WTC11 (cell line): ENCODE data around the gene BCL11A.

Experiments used
- SOX15 ChIP-seq: fragments of 250-450 bp; sonication (Bioruptor Pico); IDR thresholded peaks from 2 replicates; pipeline ENCODE4 v1.9.0; 2021; ENCODE audit warnings: mild to moderate bottlenecking
- ZNF232 ChIP-seq: sonication (generic); formaldehyde crosslinking; IDR thresholded peaks from 2 replicates; pipeline ENCODE4 v1.8.0; 2022; ENCODE audit warnings: mild to moderate bottlenecking, missing genetic modification reagents
- TF ChIP-seq, protein P1 (sequence below): sonication (generic); formaldehyde crosslinking; IDR thresholded peaks from 2 replicates; pipeline ENCODE4 v1.8.1; 2022; ENCODE audit warnings: low read depth, missing genetic modification reagents, borderline replicate concordance
- TF ChIP-seq, protein P2 (sequence below): fragments of 200-600 bp; IDR thresholded peaks from 2 replicates; pipeline ENCODE4 v1.8.0; 2022; ENCODE audit warnings: antibody characterized with exemption
- TF ChIP-seq, protein P3 (sequence below): sonication (generic); formaldehyde crosslinking; IDR thresholded peaks from 2 replicates; pipeline ENCODE4 v1.8.0; 2023; ENCODE audit warnings: missing genetic modification reagents
- TF ChIP-seq, protein P4 (sequence below): fragments of 250-450 bp; sonication (Bioruptor Pico); IDR thresholded peaks from 2 replicates; pipeline ENCODE4 v1.9.0; 2021; ENCODE audit warnings: mild to moderate bottlenecking, borderline replicate concordance
- TF ChIP-seq, protein P5 (sequence below): fragments of 250-450 bp; sonication (Bioruptor Pico); IDR thresholded peaks from 2 replicates; pipeline ENCODE4 v1.9.0; 2021; ENCODE audit warnings: mild to moderate bottlenecking
- TF ChIP-seq, protein P6 (sequence below): fragments of 250-450 bp; sonication (Bioruptor Pico); IDR thresholded peaks from 2 replicates; pipeline ENCODE4 v1.9.0; 2021; ENCODE audit warnings: mild to moderate bottlenecking

DNA sequence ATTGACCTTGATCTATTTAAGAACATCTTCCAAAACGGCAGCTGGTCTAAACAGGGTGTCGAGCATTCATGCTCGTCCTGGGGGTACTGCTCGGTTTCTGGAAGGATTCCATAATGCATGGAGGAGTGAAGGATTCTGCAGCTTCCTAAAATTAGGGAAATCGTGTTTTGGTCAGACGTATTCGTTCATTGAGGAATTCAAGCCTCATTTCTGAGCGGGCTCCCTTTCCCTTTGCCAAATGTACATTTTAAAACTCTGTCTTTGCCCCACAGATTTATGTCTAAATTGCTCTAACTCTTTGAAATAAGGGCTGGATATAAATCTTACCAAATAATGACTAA is 144.0 kb downstream of the BCL11A start:
- TF ChIP-seq, protein P1, sequence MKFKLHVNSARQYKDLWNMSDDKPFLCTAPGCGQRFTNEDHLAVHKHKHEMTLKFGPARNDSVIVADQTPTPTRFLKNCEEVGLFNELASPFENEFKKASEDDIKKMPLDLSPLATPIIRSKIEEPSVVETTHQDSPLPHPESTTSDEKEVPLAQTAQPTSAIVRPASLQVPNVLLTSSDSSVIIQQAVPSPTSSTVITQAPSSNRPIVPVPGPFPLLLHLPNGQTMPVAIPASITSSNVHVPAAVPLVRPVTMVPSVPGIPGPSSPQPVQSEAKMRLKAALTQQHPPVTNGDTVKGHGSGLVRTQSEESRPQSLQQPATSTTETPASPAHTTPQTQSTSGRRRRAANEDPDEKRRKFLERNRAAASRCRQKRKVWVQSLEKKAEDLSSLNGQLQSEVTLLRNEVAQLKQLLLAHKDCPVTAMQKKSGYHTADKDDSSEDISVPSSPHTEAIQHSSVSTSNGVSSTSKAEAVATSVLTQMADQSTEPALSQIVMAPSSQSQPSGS (CRISPR knock-in tag), result no peak
- TF ChIP-seq, protein P2, sequence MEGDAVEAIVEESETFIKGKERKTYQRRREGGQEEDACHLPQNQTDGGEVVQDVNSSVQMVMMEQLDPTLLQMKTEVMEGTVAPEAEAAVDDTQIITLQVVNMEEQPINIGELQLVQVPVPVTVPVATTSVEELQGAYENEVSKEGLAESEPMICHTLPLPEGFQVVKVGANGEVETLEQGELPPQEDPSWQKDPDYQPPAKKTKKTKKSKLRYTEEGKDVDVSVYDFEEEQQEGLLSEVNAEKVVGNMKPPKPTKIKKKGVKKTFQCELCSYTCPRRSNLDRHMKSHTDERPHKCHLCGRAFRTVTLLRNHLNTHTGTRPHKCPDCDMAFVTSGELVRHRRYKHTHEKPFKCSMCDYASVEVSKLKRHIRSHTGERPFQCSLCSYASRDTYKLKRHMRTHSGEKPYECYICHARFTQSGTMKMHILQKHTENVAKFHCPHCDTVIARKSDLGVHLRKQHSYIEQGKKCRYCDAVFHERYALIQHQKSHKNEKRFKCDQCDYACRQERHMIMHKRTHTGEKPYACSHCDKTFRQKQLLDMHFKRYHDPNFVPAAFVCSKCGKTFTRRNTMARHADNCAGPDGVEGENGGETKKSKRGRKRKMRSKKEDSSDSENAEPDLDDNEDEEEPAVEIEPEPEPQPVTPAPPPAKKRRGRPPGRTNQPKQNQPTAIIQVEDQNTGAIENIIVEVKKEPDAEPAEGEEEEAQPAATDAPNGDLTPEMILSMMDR, result no peak
- TF ChIP-seq, protein P3, sequence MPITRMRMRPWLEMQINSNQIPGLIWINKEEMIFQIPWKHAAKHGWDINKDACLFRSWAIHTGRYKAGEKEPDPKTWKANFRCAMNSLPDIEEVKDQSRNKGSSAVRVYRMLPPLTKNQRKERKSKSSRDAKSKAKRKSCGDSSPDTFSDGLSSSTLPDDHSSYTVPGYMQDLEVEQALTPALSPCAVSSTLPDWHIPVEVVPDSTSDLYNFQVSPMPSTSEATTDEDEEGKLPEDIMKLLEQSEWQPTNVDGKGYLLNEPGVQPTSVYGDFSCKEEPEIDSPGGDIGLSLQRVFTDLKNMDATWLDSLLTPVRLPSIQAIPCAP (CRISPR knock-in tag), result no peak
- TF ChIP-seq, protein P4, sequence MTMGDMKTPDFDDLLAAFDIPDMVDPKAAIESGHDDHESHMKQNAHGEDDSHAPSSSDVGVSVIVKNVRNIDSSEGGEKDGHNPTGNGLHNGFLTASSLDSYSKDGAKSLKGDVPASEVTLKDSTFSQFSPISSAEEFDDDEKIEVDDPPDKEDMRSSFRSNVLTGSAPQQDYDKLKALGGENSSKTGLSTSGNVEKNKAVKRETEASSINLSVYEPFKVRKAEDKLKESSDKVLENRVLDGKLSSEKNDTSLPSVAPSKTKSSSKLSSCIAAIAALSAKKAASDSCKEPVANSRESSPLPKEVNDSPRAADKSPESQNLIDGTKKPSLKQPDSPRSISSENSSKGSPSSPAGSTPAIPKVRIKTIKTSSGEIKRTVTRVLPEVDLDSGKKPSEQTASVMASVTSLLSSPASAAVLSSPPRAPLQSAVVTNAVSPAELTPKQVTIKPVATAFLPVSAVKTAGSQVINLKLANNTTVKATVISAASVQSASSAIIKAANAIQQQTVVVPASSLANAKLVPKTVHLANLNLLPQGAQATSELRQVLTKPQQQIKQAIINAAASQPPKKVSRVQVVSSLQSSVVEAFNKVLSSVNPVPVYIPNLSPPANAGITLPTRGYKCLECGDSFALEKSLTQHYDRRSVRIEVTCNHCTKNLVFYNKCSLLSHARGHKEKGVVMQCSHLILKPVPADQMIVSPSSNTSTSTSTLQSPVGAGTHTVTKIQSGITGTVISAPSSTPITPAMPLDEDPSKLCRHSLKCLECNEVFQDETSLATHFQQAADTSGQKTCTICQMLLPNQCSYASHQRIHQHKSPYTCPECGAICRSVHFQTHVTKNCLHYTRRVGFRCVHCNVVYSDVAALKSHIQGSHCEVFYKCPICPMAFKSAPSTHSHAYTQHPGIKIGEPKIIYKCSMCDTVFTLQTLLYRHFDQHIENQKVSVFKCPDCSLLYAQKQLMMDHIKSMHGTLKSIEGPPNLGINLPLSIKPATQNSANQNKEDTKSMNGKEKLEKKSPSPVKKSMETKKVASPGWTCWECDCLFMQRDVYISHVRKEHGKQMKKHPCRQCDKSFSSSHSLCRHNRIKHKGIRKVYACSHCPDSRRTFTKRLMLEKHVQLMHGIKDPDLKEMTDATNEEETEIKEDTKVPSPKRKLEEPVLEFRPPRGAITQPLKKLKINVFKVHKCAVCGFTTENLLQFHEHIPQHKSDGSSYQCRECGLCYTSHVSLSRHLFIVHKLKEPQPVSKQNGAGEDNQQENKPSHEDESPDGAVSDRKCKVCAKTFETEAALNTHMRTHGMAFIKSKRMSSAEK (CRISPR knock-in tag), result no peak
- no peak for TF ChIP-seq ZNF232 (CRISPR knock-in tag)
- TF ChIP-seq, protein P5, sequence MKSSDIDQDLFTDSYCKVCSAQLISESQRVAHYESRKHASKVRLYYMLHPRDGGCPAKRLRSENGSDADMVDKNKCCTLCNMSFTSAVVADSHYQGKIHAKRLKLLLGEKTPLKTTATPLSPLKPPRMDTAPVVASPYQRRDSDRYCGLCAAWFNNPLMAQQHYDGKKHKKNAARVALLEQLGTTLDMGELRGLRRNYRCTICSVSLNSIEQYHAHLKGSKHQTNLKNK (CRISPR knock-in tag), result no peak
- TF ChIP-seq, protein P6, sequence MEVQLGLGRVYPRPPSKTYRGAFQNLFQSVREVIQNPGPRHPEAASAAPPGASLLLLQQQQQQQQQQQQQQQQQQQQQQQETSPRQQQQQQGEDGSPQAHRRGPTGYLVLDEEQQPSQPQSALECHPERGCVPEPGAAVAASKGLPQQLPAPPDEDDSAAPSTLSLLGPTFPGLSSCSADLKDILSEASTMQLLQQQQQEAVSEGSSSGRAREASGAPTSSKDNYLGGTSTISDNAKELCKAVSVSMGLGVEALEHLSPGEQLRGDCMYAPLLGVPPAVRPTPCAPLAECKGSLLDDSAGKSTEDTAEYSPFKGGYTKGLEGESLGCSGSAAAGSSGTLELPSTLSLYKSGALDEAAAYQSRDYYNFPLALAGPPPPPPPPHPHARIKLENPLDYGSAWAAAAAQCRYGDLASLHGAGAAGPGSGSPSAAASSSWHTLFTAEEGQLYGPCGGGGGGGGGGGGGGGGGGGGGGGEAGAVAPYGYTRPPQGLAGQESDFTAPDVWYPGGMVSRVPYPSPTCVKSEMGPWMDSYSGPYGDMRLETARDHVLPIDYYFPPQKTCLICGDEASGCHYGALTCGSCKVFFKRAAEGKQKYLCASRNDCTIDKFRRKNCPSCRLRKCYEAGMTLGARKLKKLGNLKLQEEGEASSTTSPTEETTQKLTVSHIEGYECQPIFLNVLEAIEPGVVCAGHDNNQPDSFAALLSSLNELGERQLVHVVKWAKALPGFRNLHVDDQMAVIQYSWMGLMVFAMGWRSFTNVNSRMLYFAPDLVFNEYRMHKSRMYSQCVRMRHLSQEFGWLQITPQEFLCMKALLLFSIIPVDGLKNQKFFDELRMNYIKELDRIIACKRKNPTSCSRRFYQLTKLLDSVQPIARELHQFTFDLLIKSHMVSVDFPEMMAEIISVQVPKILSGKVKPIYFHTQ (CRISPR knock-in tag), result no peak
- TF ChIP-seq SOX15 (CRISPR knock-in tag), result no peak
